Mesendoderm (in vitro differentiated cells): ENCODE measurements around the gene RASSF4.
A peak's percentile ranks its signal among the peaks of the same experiment; 100 is the strongest.

Experiments
- DNase-seq: peaks from one replicate; pipeline ENCODE4 v3.0.0; 2013
- H2AK5ac ChIP-seq: 2 replicates; pipeline ENCODE4 v1.6.1; 2013; ENCODE audit warnings: low read length, inconsistent platforms
- H2BK120ac ChIP-seq: 2 replicates; pipeline ENCODE4 v1.6.1; 2013; ENCODE audit warnings: low read depth, mild to moderate bottlenecking, low read length, moderate library complexity, mixed read lengths
- H2BK15ac ChIP-seq: replicated peaks from 2 replicates; pipeline ENCODE4 v1.6.1; 2013; ENCODE audit warnings: low read depth, mild to moderate bottlenecking, moderate library complexity
- H2BK5ac ChIP-seq: 2 replicates; pipeline ENCODE4 v1.6.1; 2013; ENCODE audit warnings: low read length, inconsistent platforms
- H3K18ac ChIP-seq: 2 replicates; pipeline ENCODE4 v1.6.1; 2013; ENCODE audit warnings: mild to moderate bottlenecking, low read length, mixed read lengths
- H3K23ac ChIP-seq: one replicate; pipeline ENCODE4 v1.6.1; 2013; ENCODE audit warnings: low read length
- H3K27ac ChIP-seq: 2 replicates; pipeline ENCODE4 v1.5.1; 2013; ENCODE audit warnings: low read depth, mild to moderate bottlenecking, inconsistent platforms, low read length, moderate library complexity
- H3K27me3 ChIP-seq: 2 replicates; pipeline ENCODE4 v1.6.1; 2013; ENCODE audit warnings: low read length, control low read depth, mild to moderate bottlenecking, inconsistent platforms; ENCODE audit not compliant: insufficient read depth, poor library complexity
- H3K36me3 ChIP-seq: 2 replicates; pipeline ENCODE4 v1.6.1; 2013; ENCODE audit warnings: low read length, inconsistent platforms; ENCODE audit not compliant: control insufficient read depth, insufficient read depth
- H3K4ac ChIP-seq: one replicate; pipeline ENCODE4 v1.6.1; 2013; ENCODE audit warnings: low read depth, mild to moderate bottlenecking, low read length, moderate library complexity
- H3K4me1 ChIP-seq: 2 replicates; pipeline ENCODE4 v1.6.1; 2013; ENCODE audit warnings: low read depth, low read length, inconsistent platforms; ENCODE audit not compliant: control insufficient read depth
- H3K4me2 ChIP-seq: 2 replicates; pipeline ENCODE4 v1.6.1; 2013; ENCODE audit warnings: low read length
- H3K4me3 ChIP-seq: 2 replicates; pipeline ENCODE4 v1.5.1; 2013; ENCODE audit warnings: mild to moderate bottlenecking, low read length
- H3K56ac ChIP-seq: one replicate; pipeline ENCODE4 v1.6.1; 2013; ENCODE audit warnings: low read length
- H3K79me1 ChIP-seq: 2 replicates; pipeline ENCODE4 v1.6.1; 2013; ENCODE audit warnings: low read length, inconsistent platforms
- H3K79me2 ChIP-seq: 2 replicates; pipeline ENCODE4 v1.6.1; 2013; ENCODE audit warnings: mild to moderate bottlenecking, low read length; ENCODE audit not compliant: control insufficient read depth, insufficient read depth
- H3K9ac ChIP-seq: 2 replicates; pipeline ENCODE4 v1.6.1; 2013; ENCODE audit warnings: low read length, inconsistent platforms
- H4K5ac ChIP-seq: one replicate; pipeline ENCODE4 v1.6.1; 2013; ENCODE audit warnings: low read length
- H4K8ac ChIP-seq: one replicate; pipeline ENCODE4 v1.6.1; 2013; ENCODE audit warnings: low read depth, mild to moderate bottlenecking, control low read depth, low read length, moderate library complexity
- WGBS: extraction: QIAGEN DNeasy Blood & Tissue Kit; methylation state at CpG from one replicate; pipeline ENCODE4 v1.1.7; 2013; ENCODE audit warnings: low lambda C conversion rate, missing lambda C conversion rate; ENCODE audit not compliant: insufficient coverage; ENCODE audit errors: extremely low coverage; 5-methylcytosine and 5-hydroxymethylcytosine counted together

RASSF4 gene

DNA sequence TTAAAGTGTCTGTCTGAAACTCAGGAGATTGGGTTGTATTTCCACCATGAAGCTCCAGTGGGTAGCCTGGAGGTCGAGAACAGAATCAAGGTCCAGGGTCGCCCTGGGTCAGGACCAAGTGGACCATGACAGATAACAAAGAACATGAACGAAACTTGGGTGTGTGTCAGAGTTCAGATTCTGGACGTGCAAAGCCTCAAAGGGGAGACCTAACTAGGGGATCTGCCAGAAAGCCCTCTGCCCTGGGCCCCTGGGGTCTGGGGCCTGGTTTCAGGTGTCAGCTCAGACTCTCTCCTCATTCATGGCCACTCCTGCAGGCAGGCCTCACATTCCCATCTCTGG is 1.6 kb downstream of the RASSF4 start:
- H4K8ac ChIP-seq = no peak overlapping the region
- H3K79me1 ChIP-seq = no peaks in the 10 kb centered on the region
- DNase-seq = no peak
- H3K4ac ChIP-seq = no peak overlapping the region
- no peak overlapping the region for H3K23ac ChIP-seq
- H3K79me2 ChIP-seq = no peaks in the 10 kb centered on the region
- WGBS = no CpG with 5 or more reads among the region's 4 CpGs
- H2BK15ac ChIP-seq = no peak overlapping the region
- no peaks in the 10 kb centered on the region for H3K36me3 ChIP-seq
- no peak overlapping the region for H3K4me3 ChIP-seq
- H2AK5ac ChIP-seq = no peak overlapping the region
- no peak overlapping the region for H2BK120ac ChIP-seq
- no peak overlapping the region for H2BK5ac ChIP-seq
- H3K27ac ChIP-seq = no peak overlapping the region
- no peak overlapping the region for H3K56ac ChIP-seq
- H4K5ac ChIP-seq = no peak overlapping the region
- peaks cover 6% of the 10 kb centered on the region for H3K4me1 ChIP-seq
- H3K18ac ChIP-seq = no peak overlapping the region
- no peak overlapping the region for H3K9ac ChIP-seq
- H3K27me3 ChIP-seq = no peaks in the 10 kb centered on the region
- H3K4me2 ChIP-seq = no peak overlapping the region

DNA sequence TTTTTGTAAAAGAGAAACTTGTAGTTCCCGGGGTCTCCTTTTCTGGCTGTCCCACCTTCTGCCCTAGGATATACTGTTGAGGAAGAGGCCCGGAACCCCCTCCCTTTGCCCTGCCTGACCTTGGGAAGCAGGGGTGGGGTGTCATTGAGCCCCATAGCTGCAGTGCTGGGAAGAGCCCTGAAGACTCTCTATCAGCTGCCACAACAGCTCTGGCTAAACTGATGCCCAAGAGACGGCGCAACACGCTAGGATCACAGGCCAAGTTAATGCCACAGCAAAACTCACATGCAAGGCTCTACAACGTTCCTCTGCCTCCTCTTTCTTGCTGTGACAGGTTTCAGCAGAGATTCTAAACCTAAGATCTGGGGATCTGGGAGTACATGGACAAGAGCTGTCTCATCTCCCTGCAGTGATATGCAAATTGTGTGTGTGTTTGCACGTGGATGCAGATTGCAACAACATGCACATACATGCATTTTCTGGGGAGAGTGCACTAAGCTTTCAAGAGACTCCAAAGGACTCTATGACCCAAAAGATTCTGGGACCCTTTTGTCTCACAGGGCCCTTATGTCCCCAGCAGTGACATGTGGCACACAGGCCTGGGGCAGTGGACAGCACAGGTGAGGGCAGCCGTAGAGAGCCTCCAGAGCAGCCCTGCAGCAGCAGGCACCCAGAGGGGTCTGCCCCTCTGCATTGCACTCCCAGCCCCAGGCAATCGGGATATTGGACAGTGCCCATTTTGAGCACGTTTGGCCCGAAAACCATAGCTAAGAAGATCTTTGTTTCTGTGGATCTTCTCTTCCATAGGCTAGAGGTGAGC is 2.5 kb downstream of the RASSF4 start:
- no peak overlapping the region for H3K4me2 ChIP-seq
- H3K56ac ChIP-seq = no peak overlapping the region
- WGBS = no CpG with 5 or more reads among the region's 11 CpGs
- no peaks in the 10 kb centered on the region for H3K36me3 ChIP-seq
- H2AK5ac ChIP-seq = no peak overlapping the region
- DNase-seq = no peak
- H3K18ac ChIP-seq = no peak overlapping the region
- no peak overlapping the region for H2BK120ac ChIP-seq
- peaks cover 6% of the 10 kb centered on the region for H3K4me1 ChIP-seq
- H3K27me3 ChIP-seq = no peaks in the 10 kb centered on the region
- no peak overlapping the region for H2BK5ac ChIP-seq
- H2BK15ac ChIP-seq = no peak overlapping the region
- no peak overlapping the region for H3K9ac ChIP-seq
- H3K79me2 ChIP-seq = no peaks in the 10 kb centered on the region
- no peak overlapping the region for H3K4me3 ChIP-seq
- no peak overlapping the region for H3K27ac ChIP-seq
- H3K23ac ChIP-seq = no peak overlapping the region
- H4K8ac ChIP-seq = no peak overlapping the region
- no peak overlapping the region for H4K5ac ChIP-seq
- no peak overlapping the region for H3K4ac ChIP-seq
- H3K79me1 ChIP-seq = no peaks in the 10 kb centered on the region

DNA sequence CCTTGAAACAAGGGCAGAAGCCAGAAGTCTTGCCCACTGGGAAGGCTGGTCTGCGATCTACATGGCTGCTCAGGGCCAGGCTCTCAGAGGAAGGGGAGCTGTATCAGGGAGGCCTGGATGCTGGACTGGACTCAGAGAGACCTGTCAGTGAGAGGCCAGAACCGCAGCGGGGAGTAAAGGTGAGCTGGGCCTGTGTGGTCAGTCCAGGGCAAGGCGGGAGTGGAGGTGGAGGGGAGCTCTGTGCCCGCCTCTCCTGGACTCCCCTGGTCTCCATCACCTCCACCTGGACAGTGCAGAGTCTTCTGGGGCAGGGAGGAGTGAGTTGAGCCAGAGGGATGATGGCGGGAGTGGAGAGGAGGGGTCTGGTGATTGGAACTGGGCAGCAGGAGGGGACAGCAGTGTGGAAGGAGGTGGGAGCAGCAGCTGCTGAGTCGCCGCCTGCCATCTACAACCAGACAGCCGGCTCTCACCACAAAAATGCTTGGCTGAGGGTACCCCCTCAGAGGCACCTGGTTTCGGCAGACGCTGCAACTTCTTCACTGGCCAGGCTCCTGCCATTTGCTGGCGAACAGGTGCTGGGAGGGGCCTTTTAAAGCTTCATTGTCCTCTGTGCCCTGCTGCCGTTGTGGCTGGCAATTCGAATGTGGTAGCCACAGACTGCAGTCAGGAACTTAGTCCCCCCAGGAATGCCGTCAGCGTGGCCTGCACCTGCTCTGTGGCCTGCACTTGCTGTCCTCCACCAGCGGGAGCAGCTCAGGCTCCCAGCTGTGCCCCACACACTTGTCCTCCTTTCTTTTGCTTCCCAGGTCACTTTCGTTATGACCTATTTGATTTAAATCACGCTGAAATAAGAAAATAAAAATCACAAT is 3.5 kb downstream of the RASSF4 start:
- Histone ChIP-seq H3K4me3 (no peak overlapping the region), H3K23ac (no peak overlapping the region), H3K79me2 (no peaks in the 10 kb centered on the region), H3K36me3 (no peaks in the 10 kb centered on the region), H3K56ac (no peak overlapping the region), H3K4ac (no peak overlapping the region), H3K79me1 (no peaks in the 10 kb centered on the region), H3K4me1 (peaks cover 6% of the 10 kb centered on the region), H2BK5ac (no peak overlapping the region), H3K4me2 (no peak overlapping the region), H3K18ac (no peak overlapping the region), H4K8ac (no peak overlapping the region), H2BK120ac (no peak overlapping the region), H3K27me3 (no peaks in the 10 kb centered on the region), H2AK5ac (no peak overlapping the region), H3K9ac (no peak overlapping the region), H3K27ac (no peak overlapping the region), H4K5ac (no peak overlapping the region), H2BK15ac (no peak overlapping the region)
- peak; percentile 44 for DNase-seq
- no CpG with 5 or more reads among the region's 19 CpGs for whole genome bisulfite sequencing

DNA sequence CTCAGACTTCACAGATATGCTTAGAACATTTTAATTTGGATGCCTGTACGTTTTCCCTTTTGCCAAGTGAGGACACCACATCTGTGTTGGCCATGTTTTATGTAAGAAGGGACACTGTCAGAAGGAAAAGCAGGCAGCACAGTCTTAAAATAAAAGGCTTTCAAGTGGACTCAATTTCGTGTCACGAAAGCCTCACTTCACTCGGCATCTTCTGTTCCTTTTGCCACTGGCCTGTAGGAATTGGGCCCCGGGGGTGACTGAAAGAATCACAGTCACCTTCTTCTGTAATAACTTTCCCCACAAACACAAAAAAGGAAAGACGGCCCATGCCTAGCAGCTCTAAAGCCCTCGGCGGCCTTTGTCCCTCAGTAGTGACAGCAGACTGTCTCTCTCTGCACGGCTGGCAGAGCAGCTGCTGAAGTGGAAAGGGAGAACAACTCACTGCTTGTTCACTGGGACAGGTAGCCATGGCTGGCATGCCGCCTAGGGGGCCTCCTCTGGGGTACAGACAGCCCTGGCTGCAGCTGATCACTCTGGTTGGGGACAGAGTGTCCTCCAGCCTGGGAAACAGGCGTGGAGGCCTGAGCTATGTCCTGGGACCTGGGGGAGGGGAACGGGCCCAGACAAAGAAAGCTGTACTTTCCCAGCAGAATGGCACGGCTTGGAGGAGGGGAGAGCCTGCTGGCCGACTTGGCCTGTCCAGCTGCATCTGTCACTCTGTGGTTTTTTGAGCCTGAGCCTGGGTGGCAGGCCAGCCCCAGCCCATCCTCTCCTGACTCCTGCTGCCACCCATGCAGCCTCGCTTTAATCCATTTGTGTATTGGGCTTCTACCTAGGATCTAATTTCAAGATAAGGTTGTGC is 4.4 kb downstream of the RASSF4 start:
- Histone ChIP-seq H3K36me3 (no peaks in the 10 kb centered on the region), H3K4me3 (no peak overlapping the region), H2AK5ac (no peak overlapping the region), H3K18ac (peak overlapping the region; percentile 56), H3K4ac (no peak overlapping the region), H3K79me2 (no peaks in the 10 kb centered on the region), H3K56ac (peak overlapping the region; percentile 34), H4K8ac (no peak overlapping the region), H3K9ac (peak overlapping the region; percentile 33), H2BK120ac (no peak overlapping the region), H3K23ac (no peak overlapping the region), H3K27me3 (no peaks in the 10 kb centered on the region), H4K5ac (no peak overlapping the region), H3K4me1 (peaks cover 4% of the 10 kb centered on the region), H3K4me2 (no peak overlapping the region), H2BK15ac (no peak overlapping the region), H3K79me1 (no peaks in the 10 kb centered on the region), H2BK5ac (no peak overlapping the region), H3K27ac (no peak overlapping the region)
- no peak for DNase-seq
- WGBS = no CpG with 5 or more reads among the region's 15 CpGs

DNA sequence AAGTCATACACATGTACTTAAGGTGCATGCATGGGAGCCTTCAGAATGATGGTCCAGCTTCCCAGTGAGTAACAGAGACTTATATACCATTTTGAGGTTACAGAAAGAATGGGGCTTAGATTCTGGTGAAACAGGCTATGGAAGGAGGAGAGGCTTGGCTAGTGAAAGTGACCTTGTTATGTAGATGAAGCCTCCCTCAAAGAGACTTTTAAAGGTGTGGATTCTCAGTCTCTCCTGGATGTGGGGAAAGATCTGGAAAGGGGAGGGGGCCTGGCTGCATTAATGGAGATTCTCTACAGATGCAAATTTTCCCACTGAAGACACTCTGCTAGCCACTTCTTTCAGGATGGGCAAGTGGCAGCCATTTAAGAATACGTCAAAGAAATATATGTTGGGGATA is 5.5 kb downstream of the RASSF4 start:
- H3K36me3 ChIP-seq = no peaks in the 10 kb centered on the region
- H3K4me3 ChIP-seq = no peak overlapping the region
- no peak overlapping the region for H3K27ac ChIP-seq
- no peaks in the 10 kb centered on the region for H3K27me3 ChIP-seq
- H3K4me2 ChIP-seq = no peak overlapping the region
- no peak for DNase-seq
- H3K79me2 ChIP-seq = no peaks in the 10 kb centered on the region
- no peak overlapping the region for H2BK120ac ChIP-seq
- H4K5ac ChIP-seq = no peak overlapping the region
- no peak overlapping the region for H2AK5ac ChIP-seq
- H3K56ac ChIP-seq = no peak overlapping the region
- H3K18ac ChIP-seq = no peak overlapping the region
- H3K9ac ChIP-seq = no peak overlapping the region
- no peak overlapping the region for H3K4ac ChIP-seq
- H3K4me1 ChIP-seq = peaks cover 4% of the 10 kb centered on the region
- no peak overlapping the region for H3K23ac ChIP-seq
- H2BK15ac ChIP-seq = no peak overlapping the region
- WGBS = no CpG with 5 or more reads among the region's 1 CpG
- no peak overlapping the region for H4K8ac ChIP-seq
- no peaks in the 10 kb centered on the region for H3K79me1 ChIP-seq
- no peak overlapping the region for H2BK5ac ChIP-seq
